NCI-H2196 treated with DMSO at 0.1 percent for 48 hours (cell line): ENCODE data around the gene H1-8.

Source experiments
- DNase-seq: peaks from one replicate; lab custom pipeline; 2025; ENCODE audit not compliant: unreplicated experiment; lab: John Stamatoyannopoulos, UW

The H1-8 gene

GRCh38 chr3:129592381-129593131, 49.6 kb downstream of the H1-8 start:
- no peak for DNase-seq

- no peak for DNase-seq
Measured at GRCh38 chr3:129593230-129593594, 50.2 kb downstream of the H1-8 start.

GRCh38 chr3:129593595-129594339, 50.8 kb downstream of the H1-8 start:
- DNase-seq, result peak; percentile 91

GRCh38 chr3:129594409-129594808, 51.4 kb downstream of the H1-8 start:
- no peak for DNase-seq

GRCh38 chr3:129594907-129595390, 52.0 kb downstream of the H1-8 start:
- no peak for DNase-seq

GRCh38 chr3:129595544-129596193, 52.7 kb downstream of the H1-8 start:
- DNase-seq, result no peak

GRCh38 chr3:129596194-129597086, 53.5 kb downstream of the H1-8 start:
- DNase-seq, result no peak

- DNase-seq, result no peak
Measured at GRCh38 chr3:129597087-129597999, 54.4 kb downstream of the H1-8 start.

- no peak for DNase-seq
Measured at GRCh38 chr3:129598000-129598381, 55.0 kb downstream of the H1-8 start.

GRCh38 chr3:129598484-129598883, 55.5 kb downstream of the H1-8 start:
- no peak for DNase-seq

- no peak for DNase-seq
Measured at GRCh38 chr3:129599073-129599472, 56.1 kb downstream of the H1-8 start.

- DNase-seq, result no peak
Measured at GRCh38 chr3:129599607-129600006, 56.6 kb downstream of the H1-8 start.

- no peak for DNase-seq
Measured at GRCh38 chr3:129600348-129600747, 57.4 kb downstream of the H1-8 start.
